HG03135 (cell line): Measurements from ENCODE around the gene VPS9D1.

Experiments
- ATAC-seq: cut with Tn5 transposase; IDR thresholded peaks from one replicate; pipeline ENCODE4 v1.9.1; 2021; ENCODE audit warnings: mild to moderate bottlenecking, moderate library complexity; ENCODE audit not compliant: unreplicated experiment

VPS9D1 gene

GRCh38 chr16:89733792-89734191, 13.1 kb upstream of the VPS9D1 start:
- no peak for ATAC-seq

DNA sequence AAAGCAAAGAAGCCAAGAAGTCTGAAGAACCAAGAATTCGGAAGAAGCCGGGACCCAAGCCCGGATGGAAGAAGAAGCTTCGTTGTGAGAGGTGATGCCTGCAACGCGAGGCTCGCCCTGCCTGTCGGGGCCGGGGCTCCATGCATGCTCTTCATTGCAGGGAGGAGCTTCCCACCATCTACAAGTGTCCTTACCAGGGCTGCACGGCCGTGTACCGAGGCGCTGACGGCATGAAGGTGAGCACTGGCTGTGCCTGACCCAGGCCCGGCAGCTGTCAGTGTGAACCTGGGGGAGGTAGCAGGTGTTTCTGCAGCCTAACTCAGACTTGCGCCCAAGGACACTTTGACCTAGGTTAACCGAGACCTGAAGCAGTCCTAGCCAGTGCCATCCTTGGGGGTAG, 12.6 kb upstream of the VPS9D1 start:
- no peak for ATAC-seq

DNA sequence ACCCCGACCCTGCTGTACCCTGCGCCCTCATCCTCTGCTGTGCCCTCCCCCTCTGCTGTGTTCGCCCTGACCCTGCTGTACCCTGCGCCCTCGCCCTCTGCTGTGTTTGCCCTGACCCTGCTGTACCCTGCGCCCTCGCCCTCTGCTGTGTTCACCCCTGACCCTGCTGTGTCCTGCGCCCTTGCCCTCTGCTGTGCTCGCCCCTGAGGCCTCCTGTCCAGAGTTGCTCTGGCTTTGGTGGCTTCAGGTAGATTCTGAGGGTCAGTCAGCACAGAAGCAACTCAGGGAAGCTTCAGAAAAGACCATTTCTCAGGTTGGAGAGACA, 12.2 kb upstream of the VPS9D1 start:
- ATAC-seq = no peak

DNA sequence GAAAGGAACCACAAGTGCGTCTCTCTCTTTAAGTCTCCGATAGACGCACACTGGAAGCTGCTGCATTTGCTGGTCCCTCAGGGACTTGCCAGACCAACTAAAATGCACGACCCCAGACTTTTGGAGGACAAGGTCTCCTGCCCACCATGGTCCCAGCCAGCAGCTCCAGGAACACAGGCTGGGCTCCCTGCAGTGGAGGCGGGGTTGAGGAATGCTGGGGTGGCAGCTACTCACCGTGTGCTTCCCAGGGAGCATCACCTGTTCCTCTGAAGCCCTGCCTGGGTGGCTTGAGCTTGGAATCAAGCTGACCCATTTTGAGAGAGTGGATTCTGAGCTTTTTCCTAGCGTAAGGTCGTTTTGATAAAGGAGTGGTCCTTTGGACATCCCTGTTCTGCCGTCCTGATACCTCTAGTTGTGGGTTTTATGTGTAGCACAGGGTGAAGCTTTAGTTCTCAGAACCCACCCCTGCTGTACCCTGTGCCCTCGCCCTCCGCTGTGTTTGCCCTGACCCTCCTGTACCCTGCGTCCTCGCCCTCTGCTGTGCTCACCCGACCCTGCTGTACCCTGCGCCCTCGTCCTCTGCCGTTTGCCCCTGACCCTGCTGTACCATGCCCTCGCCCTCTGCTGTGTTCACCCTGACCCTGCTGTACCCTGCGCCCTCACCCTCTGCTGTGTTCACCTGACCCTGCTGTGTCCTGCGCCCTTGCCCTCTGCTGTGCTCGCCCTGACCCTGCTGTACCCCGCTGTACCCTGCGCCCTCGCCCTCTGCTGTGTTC, 11.6 kb upstream of the VPS9D1 start:
- ATAC-seq = no peak

DNA sequence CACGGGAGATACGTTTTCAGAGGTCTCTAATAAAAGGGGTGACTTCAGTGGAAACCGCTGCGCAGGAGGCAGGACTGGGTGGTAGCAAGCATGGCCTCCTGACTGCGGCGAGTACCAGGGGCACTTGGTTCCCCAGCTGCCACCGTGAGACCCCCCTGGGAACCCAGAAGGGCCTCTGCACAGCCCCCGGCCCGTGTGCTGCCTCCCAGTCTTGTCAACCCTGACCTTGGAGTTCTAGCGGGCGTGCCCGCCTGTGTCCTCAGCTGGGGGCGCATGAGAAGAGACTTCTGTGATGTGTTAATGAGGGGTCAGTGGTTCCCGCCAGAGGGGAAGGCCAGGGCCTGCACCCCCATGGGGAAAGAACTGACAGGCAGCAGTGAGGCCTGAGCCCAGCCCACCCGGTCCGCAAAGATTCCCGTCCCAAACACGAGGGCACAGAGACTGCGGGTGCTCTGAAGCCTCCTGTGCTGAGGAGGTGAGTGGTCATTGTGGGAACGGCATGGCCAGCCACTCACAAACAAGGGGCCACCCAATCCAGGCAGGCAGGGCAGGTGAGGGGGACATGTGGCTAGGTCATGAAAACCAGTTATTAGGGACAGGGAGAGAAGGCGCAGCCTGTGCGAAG, 10.0 kb upstream of the VPS9D1 start:
- no peak for ATAC-seq

- ATAC-seq = no peak
These were observed 9.3 kb upstream of the VPS9D1 start for GRCh38 chr16:89729863-89730593.

- ATAC-seq = no peak
These were observed 8.6 kb upstream of the VPS9D1 start for GRCh38 chr16:89729293-89729692.

DNA sequence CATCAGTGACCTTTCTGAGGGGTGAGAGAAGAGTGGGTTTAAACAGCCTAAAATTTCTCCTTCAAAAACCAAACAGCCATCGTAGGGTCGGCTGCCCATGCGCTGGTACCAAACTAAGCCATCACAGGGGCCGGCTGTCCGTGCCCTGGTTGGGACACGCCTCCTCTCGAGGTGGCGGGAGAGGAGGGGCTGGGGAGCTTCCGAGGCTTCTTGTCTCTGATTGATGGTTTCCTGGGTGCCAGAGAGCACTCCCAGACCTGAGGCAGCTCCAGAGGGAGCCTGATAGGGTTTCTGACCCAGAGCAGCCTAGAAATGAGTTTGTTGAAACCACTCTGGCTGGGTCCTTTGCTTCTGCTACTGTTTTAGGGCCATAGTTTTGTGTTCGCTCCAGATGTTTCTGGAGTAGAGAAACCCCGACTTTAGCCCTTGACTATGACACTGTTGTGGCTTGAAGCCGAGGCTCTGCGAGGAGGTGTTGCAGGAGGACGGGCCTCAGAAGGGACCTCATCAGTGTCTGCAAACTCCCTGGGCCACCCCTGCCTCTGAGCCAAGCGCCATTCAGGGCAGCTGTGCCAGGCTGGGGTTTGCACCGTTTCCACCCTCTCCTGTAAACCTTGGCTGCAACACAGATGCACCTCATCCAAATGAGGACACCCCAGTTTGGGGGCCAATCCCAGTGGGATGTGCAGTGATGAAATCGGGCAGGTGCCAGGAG, 6.9 kb upstream of the VPS9D1 start:
- no peak for ATAC-seq

DNA sequence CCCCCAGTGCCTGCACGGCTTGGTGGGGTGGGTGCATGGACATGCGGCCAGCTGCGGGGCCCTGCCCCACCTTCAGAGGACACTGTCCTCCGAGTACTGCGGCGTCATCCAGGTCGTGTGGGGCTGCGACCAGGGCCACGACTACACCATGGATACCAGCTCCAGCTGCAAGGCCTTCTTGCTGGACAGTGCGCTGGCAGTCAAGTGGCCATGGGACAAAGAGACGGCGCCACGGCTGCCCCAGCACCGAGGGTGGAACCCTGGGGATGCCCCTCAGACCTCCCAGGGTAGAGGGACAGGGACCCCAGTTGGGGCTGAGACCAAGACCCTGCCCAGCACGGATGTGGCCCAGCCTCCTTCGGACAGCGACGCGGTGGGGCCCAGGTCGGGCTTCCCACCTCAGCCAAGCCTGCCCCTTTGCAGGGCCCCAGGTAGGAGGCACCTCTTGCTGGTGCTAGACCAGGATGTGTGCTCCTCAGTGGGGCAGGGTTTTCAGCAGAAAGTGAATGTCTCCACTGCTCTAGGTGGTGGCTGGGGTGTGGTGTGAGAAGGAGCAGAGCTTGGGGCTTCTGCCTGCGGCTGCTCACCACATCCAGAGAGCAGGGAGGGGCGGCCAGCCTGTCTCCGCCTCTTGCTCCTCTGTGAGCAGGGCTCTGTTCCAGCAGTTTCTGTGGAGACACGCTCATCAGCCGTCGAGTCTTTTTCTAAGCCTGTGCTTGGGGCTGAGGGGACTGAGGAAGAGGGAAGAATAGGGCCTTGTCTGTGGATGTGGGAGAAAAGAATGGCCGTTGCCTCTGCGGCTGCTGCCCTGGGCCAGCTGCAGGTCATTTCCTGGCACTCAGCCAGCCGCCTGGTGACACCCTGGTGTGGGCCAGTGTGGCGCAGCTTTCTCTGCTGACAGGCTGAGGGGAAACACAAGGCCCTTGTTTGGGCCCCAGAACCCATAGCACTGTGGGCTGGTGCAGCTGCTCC, 2.9 kb upstream of the VPS9D1 start:
- no peak for ATAC-seq

DNA sequence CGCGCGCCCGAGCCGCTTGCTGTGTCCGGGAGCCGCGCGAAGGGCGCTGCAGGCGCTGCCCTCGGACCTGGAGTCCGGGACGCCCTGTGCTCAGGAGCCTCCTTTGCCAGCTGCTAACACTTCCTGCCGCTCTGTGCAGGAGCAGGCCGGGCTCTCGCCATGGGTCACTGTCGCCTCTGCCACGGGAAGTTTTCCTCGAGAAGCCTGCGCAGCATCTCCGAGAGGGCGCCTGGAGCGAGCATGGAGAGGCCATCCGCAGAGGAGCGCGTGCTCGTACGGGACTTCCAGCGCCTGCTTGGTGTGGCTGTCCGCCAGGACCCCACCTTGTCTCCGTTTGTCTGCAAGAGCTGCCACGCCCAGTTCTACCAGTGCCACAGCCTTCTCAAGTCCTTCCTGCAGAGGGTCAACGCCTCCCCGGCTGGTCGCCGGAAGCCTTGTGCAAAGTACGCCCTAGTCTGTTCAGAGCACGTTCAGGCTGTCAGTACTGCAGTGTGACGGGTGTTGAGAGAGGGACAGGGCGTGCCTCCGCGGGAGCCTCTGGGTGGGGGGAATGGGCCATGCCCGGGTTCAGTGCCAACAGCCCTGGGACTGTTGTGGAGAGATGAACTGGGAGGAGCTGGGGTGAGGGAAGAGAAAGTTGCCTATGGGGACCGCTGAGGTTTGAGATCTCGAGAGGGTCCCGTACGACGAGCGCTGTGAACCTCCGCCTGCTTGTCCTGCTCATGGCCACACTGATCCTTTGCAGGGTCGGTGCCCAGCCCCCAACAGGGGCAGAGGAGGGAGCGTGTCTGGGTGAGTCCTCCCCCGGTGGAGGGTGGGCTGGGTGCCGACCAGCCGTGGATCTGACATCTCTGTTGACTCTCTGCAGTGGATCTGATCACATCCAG, 1.9 kb upstream of the VPS9D1 start:
- peak; percentile 11 for ATAC-seq

DNA sequence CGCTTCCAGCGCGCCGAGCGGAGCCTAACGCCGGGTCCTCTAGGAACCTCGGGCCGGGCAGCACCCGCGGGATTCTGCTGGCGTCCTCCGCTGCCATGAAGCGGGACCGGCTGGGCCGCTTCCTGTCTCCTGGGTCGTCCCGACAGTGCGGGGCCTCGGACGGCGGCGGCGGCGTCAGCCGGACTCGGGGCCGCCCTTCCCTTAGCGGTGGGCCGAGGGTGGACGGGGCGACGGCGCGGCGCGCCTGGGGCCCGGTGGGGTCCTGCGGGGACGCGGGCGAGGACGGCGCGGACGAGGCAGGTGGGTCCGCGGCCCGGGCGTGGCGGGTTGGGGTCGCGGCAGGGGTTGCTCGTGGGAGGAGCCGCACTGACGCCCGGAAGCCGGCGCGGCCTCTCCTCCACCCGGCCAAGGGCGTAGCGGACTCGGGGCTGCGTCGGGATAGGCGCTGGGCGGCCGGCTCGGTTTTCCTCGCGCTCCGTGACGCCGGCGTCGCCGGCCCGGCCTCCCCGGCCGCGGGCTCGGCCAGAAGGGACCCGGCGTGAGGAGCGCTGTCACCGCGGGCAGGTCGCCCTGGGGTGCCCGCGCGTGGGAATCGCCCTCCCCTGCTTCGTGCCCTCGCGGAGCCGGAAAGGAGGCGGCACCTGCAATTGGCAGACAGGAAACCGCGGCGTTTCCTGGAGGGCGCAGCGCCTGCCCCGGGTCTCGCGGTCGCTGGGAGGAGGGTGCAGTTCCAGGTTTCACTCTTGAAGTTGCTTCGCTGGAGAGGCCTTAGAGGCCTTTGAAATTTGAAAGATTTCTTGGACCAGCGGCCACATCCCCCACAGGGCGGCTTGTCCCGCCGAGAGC, 1.1 kb upstream of the VPS9D1 start:
- ATAC-seq = peak; percentile 31

- ATAC-seq = no peak
These were observed 216 bp downstream of the VPS9D1 start for GRCh38 chr16:89720551-89720812.

DNA sequence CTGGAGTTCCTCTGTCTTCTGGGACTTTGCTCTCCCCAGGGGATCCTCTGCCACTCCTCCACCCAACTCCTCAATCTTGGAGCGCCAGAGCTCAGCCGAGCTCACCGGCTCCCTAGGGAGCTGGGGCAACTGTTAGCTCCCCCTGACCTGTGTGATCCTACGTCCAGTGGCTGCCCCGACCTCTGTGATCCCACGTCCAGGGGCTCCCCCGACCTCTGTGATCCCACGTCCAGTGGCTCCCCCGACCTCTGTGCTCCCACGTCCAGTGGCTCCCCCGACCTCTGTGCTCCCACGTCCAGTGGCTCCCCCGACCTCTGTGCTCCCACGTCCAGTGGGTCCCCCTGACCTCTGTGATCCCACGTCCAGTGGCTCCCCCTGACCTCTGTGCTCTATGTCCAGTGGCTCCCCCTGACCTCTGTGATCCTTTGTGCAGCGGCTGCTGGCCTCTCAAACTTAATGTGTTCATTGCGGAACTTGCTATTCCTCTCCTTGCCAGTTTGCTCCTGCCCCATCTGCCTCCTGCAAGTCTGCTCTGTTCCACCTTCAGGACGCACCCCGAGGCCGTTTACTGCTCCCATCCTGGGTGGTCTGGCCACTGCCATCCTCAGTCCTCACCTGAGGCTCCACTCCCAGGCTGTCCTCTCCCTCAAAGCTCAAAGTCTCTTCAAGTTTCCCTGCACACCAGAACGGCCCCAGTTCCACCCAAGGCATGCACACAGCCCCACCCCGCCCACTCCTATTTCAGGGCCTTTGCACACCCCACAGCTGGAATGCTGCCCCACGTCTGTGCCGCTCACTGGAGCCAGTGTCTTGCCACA, 2.8 kb downstream of the VPS9D1 start:
- no peak for ATAC-seq

- ATAC-seq = no peak
These were observed 3.6 kb downstream of the VPS9D1 start for GRCh38 chr16:89716916-89717687.

GRCh38 chr16:89716493-89716892, 4.2 kb downstream of the VPS9D1 start:
- ATAC-seq = no peak

GRCh38 chr16:89712274-89712781, 8.4 kb downstream of the VPS9D1 start:
- ATAC-seq = no peak
